Upper lobe of left lung (tissue), 4 donors: ENCODE results near the gene MYOD1.

Source experiments
- POLR2A ChIP-seq, 4 donors: fragments of 450-650 bp; IDR thresholded peaks; one replicate each; pipeline ENCODE4 v1.5.1; 2016 to 2017; ENCODE audit warnings: antibody characterized with exemption in 4 of 4, mild to moderate bottlenecking in 2 of 4
- POLR2AphosphoS5 ChIP-seq, 2 donors: sonication (generic); formaldehyde crosslinking; IDR thresholded peaks; one replicate each; pipeline ENCODE4 v1.5.1; 2017; ENCODE audit warnings: antibody characterized with exemption in 2 of 2
- TF ChIP-seq, protein P1 (sequence below), 6 experiments: fragments of 450-650 bp in 4 of 6; fragments of 200-600 bp in 2 of 6; sonication (generic) in 2 of 6; IDR thresholded peaks; one replicate each; pipeline ENCODE4 v1.5.1; 2016 to 2019; ENCODE audit warnings: antibody characterized with exemption in 6 of 6

DNA sequence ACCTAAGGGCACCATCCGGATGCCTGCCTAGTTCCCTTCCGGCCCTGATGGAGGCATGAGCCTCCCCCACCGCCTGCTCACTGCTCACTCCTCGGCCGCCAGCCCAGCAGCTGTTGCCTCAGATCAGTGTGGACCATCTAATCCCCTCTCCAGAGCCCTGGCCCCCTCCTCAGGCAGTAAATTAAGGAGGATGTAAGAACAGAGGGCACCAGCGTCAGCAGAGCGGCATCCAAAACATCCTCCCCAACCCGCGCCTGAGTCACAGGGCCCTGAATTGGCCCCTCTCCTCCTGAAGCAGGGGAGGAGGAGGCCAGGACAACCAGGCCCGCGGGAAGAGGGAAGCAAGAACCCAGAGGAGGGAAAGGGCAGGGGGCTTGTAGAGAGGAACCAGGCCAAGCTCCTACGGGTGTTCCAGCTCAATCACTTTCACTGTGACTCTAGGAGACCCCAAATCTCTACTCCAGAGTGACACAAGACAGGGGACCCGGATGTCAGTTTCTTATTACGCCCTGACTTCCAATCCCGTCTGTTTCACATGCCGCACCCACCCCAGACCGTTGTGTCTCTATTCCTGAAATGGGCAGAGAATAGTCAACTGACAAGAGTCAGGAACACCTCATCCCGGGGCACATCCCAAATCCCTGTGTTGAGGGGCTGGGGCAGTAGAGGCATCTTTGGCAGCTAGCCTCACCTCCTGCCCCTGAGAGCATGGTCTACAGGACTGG, 31.3 kb upstream of the MYOD1 start:
- TF ChIP-seq, protein P1, sequence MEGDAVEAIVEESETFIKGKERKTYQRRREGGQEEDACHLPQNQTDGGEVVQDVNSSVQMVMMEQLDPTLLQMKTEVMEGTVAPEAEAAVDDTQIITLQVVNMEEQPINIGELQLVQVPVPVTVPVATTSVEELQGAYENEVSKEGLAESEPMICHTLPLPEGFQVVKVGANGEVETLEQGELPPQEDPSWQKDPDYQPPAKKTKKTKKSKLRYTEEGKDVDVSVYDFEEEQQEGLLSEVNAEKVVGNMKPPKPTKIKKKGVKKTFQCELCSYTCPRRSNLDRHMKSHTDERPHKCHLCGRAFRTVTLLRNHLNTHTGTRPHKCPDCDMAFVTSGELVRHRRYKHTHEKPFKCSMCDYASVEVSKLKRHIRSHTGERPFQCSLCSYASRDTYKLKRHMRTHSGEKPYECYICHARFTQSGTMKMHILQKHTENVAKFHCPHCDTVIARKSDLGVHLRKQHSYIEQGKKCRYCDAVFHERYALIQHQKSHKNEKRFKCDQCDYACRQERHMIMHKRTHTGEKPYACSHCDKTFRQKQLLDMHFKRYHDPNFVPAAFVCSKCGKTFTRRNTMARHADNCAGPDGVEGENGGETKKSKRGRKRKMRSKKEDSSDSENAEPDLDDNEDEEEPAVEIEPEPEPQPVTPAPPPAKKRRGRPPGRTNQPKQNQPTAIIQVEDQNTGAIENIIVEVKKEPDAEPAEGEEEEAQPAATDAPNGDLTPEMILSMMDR (IDR thresholded peaks at IDR 0.05), result no peak
- TF ChIP-seq POLR2AphosphoS5 (IDR thresholded peaks at IDR 0.05), result no peak
- TF ChIP-seq POLR2A (IDR thresholded peaks at IDR 0.05), result no peak
